ENCODE data around the gene FEM1A. TPM values are rescaled to one million over a fixed set of nuclear protein-coding genes. Genes with fewer than 3 reads are reported as not detected.
"Not testable (repeated sequence)": the region's sequence is repeated elsewhere in the genome, so short reads cannot be mapped to it uniquely, and the experiment has no call there.

Gene FEM1A
- total RNA-seq, 2 experiments from 2014 or later = 10.2 to 10.3 TPM

GRCh38 chr19:4759388-4760284 lies 31.9 kb upstream of the FEM1A start:
- no peaks in the 10 kb centered on the region for H3K36me3 Mint-ChIP-seq (ENCODE audit: low read depth)
- peaks cover 8% of the 10 kb centered on the region for H3K4me1 Mint-ChIP-seq
- CTCF ChIA-PET = no interaction called here
- no peaks in the 10 kb centered on the region for H3K9me3 Mint-ChIP-seq
- POLR2A ChIA-PET = no interaction called here
- DNase-seq = peak; percentile 69
- no peak overlapping the region for H3K27ac Mint-ChIP-seq
- H3K27me3 Mint-ChIP-seq = peaks cover 21% of the 10 kb centered on the region
- H3K4me3 Mint-ChIP-seq = no peak overlapping the region

GRCh38 chr19:4760285-4760650 lies 31.3 kb upstream of the FEM1A start:
- H3K4me3 Mint-ChIP-seq = peak overlapping the region; percentile 40
- no peak for DNase-seq
- CTCF ChIA-PET = interaction anchor here (1.6 kb wide), 1 partner anchor 31 kb away, joined by 9 read pairs; the partner anchor contains the start of gene FEM1A
- H3K4me1 Mint-ChIP-seq = peaks cover 8% of the 10 kb centered on the region
- H3K27ac Mint-ChIP-seq = no peak overlapping the region
- POLR2A ChIA-PET = no interaction called here
- no peaks in the 10 kb centered on the region for H3K36me3 Mint-ChIP-seq (ENCODE audit: low read depth)
- H3K27me3 Mint-ChIP-seq = peaks cover 21% of the 10 kb centered on the region
- no peaks in the 10 kb centered on the region for H3K9me3 Mint-ChIP-seq

GRCh38 chr19:4763021-4763420 lies 28.5 kb upstream of the FEM1A start:
- Mint-ChIP-seq H3K4me3 (no peak overlapping the region), H3K36me3 (ENCODE audit: low read depth) (no peaks in the 10 kb centered on the region), H3K27ac (no peak overlapping the region), H3K4me1 (peaks cover 8% of the 10 kb centered on the region), H3K27me3 (peaks cover 17% of the 10 kb centered on the region), H3K9me3 (no peaks in the 10 kb centered on the region)
- no peak for DNase-seq
- ChIA-PET POLR2A (no interaction called here), CTCF (interaction anchor here (0.6 kb wide), 1 partner anchor 103 kb away, joined by 3 read pairs; no protein-coding TSS in a partner anchor)

- H3K4me3 Mint-ChIP-seq = no peak overlapping the region
- no peak for DNase-seq
- POLR2A ChIA-PET = no interaction called here
- CTCF ChIA-PET = interaction anchor here (1.3 kb wide), 1 partner anchor 27 kb away, joined by 3 read pairs; the partner anchor contains the start of gene FEM1A
- peaks cover 14% of the 10 kb centered on the region for H3K27me3 Mint-ChIP-seq
- no peak overlapping the region for H3K27ac Mint-ChIP-seq
- no peaks in the 10 kb centered on the region for H3K36me3 Mint-ChIP-seq (ENCODE audit: low read depth)
- no peaks in the 10 kb centered on the region for H3K9me3 Mint-ChIP-seq
- H3K4me1 Mint-ChIP-seq = peaks cover 5% of the 10 kb centered on the region
These were observed 27.2 kb upstream of the FEM1A start for GRCh38 chr19:4764393-4764660.

GRCh38 chr19:4768934-4769777 lies 22.4 kb upstream of the FEM1A start:
- CTCF ChIA-PET = interaction anchor here (1.1 to 1.6 kb wide), 2 partner anchors 19 to 22 kb away, joined by 3 to 5 read pairs; partner anchors contain the start of gene FEM1A
- H3K27me3 Mint-ChIP-seq = peaks cover 8% of the 10 kb centered on the region
- no peak overlapping the region for H3K4me3 Mint-ChIP-seq
- H3K27ac Mint-ChIP-seq = no peak overlapping the region
- DNase-seq = peak; percentile 80
- H3K4me1 Mint-ChIP-seq = no peaks in the 10 kb centered on the region
- H3K9me3 Mint-ChIP-seq = no peaks in the 10 kb centered on the region
- POLR2A ChIA-PET = no interaction called here
- H3K36me3 Mint-ChIP-seq (ENCODE audit: low read depth) = no peaks in the 10 kb centered on the region

- ChIA-PET POLR2A (no interaction called here), CTCF (no interaction called here)
- no peaks in the 10 kb centered on the region for H3K4me1 Mint-ChIP-seq
- DNase-seq = no peak
- no peaks in the 10 kb centered on the region for H3K36me3 Mint-ChIP-seq (ENCODE audit: low read depth)
- H3K27me3 Mint-ChIP-seq = peaks cover 4% of the 10 kb centered on the region
- no peak overlapping the region for H3K27ac Mint-ChIP-seq
- no peaks in the 10 kb centered on the region for H3K9me3 Mint-ChIP-seq
- H3K4me3 Mint-ChIP-seq = no peak overlapping the region
These were observed 19.0 kb upstream of the FEM1A start for GRCh38 chr19:4772566-4772965.

- Mint-ChIP-seq H3K9me3 (no peaks in the 10 kb centered on the region), H3K27me3 (peaks cover 3% of the 10 kb centered on the region), H3K36me3 (ENCODE audit: low read depth) (no peaks in the 10 kb centered on the region), H3K27ac (no peak overlapping the region), H3K4me3 (no peak overlapping the region), H3K4me1 (no peaks in the 10 kb centered on the region)
- POLR2A ChIA-PET = no interaction called here
- CTCF ChIA-PET = interaction anchor here (1.9 kb wide), 1 partner anchor 18 kb away, joined by 5 read pairs; the partner anchor contains the start of gene FEM1A
- no peak for DNase-seq
These were observed 18.4 kb upstream of the FEM1A start for GRCh38 chr19:4773047-4773640.

- DNase-seq = no peak
- H3K4me1 Mint-ChIP-seq = no peaks in the 10 kb centered on the region
- no peaks in the 10 kb centered on the region for H3K9me3 Mint-ChIP-seq
- ChIA-PET CTCF (interaction anchor here (1.9 kb wide), 1 partner anchor 17 kb away, joined by 5 read pairs; the partner anchor contains the start of gene FEM1A), POLR2A (no interaction called here)
- no peak overlapping the region for H3K27ac Mint-ChIP-seq
- no peak overlapping the region for H3K4me3 Mint-ChIP-seq
- H3K27me3 Mint-ChIP-seq = peaks cover 3% of the 10 kb centered on the region
- H3K36me3 Mint-ChIP-seq (ENCODE audit: low read depth) = no peaks in the 10 kb centered on the region
These were observed 17.4 kb upstream of the FEM1A start for GRCh38 chr19:4774136-4774535.

GRCh38 chr19:4775627-4776152 lies 15.8 kb upstream of the FEM1A start:
- Mint-ChIP-seq H3K27me3 (peaks cover 3% of the 10 kb centered on the region), H3K36me3 (ENCODE audit: low read depth) (no peaks in the 10 kb centered on the region), H3K4me3 (no peak overlapping the region), H3K27ac (no peak overlapping the region), H3K4me1 (no peaks in the 10 kb centered on the region), H3K9me3 (no peaks in the 10 kb centered on the region)
- ChIA-PET CTCF (no interaction called here), POLR2A (no interaction called here)
- no peak for DNase-seq

- no peaks in the 10 kb centered on the region for H3K4me1 Mint-ChIP-seq
- ChIA-PET POLR2A (no interaction called here), CTCF (interaction anchor here (1.2 kb wide), 1 partner anchor 44 kb away, joined by 3 read pairs; no protein-coding TSS in a partner anchor)
- peaks cover 5% of the 10 kb centered on the region for H3K27me3 Mint-ChIP-seq
- no peak overlapping the region for H3K27ac Mint-ChIP-seq
- H3K36me3 Mint-ChIP-seq (ENCODE audit: low read depth) = no peaks in the 10 kb centered on the region
- H3K4me3 Mint-ChIP-seq = no peak overlapping the region
- no peaks in the 10 kb centered on the region for H3K9me3 Mint-ChIP-seq
- no peak for DNase-seq
These were observed 14.9 kb upstream of the FEM1A start for GRCh38 chr19:4776436-4777211.

GRCh38 chr19:4778124-4778523 lies 13.4 kb upstream of the FEM1A start:
- H3K9me3 Mint-ChIP-seq; H3K27me3 Mint-ChIP-seq; H3K27ac Mint-ChIP-seq; H3K36me3 Mint-ChIP-seq (ENCODE audit: low read depth); H3K4me3 Mint-ChIP-seq; H3K4me1 Mint-ChIP-seq; POLR2A ChIA-PET; DNase-seq: not testable (repeated sequence)
- CTCF ChIA-PET = interaction anchor here (1.2 to 1.3 kb wide), 2 partner anchors 13 to 46 kb away, joined by 3 read pairs; partner anchors contain the start of gene FEM1A

GRCh38 chr19:4780860-4781259 lies 10.7 kb upstream of the FEM1A start:
- H3K27ac Mint-ChIP-seq = no peak overlapping the region
- CTCF ChIA-PET = interaction anchor here (0.8 kb wide), 1 partner anchor 10 kb away, joined by 3 read pairs; the partner anchor contains the start of gene FEM1A

More at GRCh38 chr19:4780860-4781259, 10.7 kb upstream of the FEM1A start:
- POLR2A ChIA-PET = no interaction called here
- Mint-ChIP-seq H3K4me1 (no peaks in the 10 kb centered on the region), H3K4me3 (no peak overlapping the region), H3K9me3 (no peaks in the 10 kb centered on the region), H3K36me3 (ENCODE audit: low read depth) (no peaks in the 10 kb centered on the region), H3K27me3 (peaks cover 4% of the 10 kb centered on the region)
- DNase-seq = no peak

Measured in activated CD4-positive, alpha-beta memory T cell treated with anti-CD3 and anti-CD28 coated beads, Interleukin-2, amount 10 ng/mL, durations not matched to agents 7 days and 5 days (primary cell).